Measurements from ENCODE around the gene EXOC6B. TPM values are rescaled to one million over a fixed set of nuclear protein-coding genes. Genes with fewer than 3 reads are reported as not detected.

The EXOC6B gene
- total RNA-seq, 1 donor from 2014 or later: 32.4 TPM

DNA sequence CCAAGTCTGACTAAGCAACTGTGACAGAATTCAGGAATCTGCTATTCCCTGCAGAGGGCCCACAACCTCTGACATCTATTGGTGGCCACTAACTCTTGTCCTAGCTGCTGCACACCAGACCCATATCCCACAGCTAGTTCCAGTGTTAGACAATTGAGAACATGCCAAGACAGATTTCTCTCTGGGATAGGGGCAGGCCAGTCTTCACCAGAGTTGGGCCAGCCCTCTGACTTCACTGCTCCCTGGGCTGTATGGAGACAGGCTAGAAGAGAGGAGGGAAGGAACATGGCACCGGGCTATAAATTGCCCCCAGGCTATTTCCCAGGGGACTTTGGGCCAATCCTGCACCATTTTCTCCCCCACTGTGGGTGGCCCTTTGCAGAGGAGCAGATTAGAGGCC, 645.5 kb downstream of the EXOC6B start:
- no peaks in the 10 kb centered on the region for H3K9me3 ChIP-seq
- intact Hi-C loops (cut with DNase I): no loop called here
- no peak overlapping the region for H3K4me3 ChIP-seq
- TF ChIP-seq, protein P1, sequence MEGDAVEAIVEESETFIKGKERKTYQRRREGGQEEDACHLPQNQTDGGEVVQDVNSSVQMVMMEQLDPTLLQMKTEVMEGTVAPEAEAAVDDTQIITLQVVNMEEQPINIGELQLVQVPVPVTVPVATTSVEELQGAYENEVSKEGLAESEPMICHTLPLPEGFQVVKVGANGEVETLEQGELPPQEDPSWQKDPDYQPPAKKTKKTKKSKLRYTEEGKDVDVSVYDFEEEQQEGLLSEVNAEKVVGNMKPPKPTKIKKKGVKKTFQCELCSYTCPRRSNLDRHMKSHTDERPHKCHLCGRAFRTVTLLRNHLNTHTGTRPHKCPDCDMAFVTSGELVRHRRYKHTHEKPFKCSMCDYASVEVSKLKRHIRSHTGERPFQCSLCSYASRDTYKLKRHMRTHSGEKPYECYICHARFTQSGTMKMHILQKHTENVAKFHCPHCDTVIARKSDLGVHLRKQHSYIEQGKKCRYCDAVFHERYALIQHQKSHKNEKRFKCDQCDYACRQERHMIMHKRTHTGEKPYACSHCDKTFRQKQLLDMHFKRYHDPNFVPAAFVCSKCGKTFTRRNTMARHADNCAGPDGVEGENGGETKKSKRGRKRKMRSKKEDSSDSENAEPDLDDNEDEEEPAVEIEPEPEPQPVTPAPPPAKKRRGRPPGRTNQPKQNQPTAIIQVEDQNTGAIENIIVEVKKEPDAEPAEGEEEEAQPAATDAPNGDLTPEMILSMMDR (IDR thresholded peaks at IDR 0.05): no peak
- H3K27me3 ChIP-seq: no peaks in the 10 kb centered on the region
- H3K27ac ChIP-seq: no peak overlapping the region
- peaks cover 0 to 3% of the 10 kb centered on the region in 2 donors for H3K4me1 ChIP-seq
- peaks cover 3 to 31% of the 10 kb centered on the region in 2 donors for H3K36me3 ChIP-seq
- no peak for DNase-seq (ENCODE audit: low spot score in 2 of 2)

DNA sequence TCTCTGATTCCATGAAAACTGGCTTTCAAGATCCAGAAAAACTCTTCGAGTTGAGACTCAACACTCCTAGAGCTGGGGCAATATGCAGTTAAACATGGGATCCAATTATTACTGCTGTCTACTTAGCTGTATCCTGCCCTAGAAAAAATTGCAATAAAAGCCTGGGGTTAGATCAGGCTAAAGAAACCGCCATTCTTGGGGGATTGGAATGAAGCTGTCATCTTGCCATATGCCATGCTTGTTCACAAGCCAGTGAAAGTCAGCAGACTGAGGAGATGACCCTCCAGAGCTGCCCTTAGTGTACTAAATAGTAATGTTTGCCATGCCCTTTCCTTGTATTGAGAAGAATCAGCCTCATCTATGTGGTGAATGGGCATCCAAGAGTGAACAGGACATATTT, 647.3 kb downstream of the EXOC6B start:
- intact Hi-C loops (cut with DNase I): no loop called here
- Histone ChIP-seq H3K4me1 (no peaks in the 10 kb centered on the region), H3K4me3 (no peak overlapping the region), H3K27ac (no peak overlapping the region), H3K36me3 (peaks cover 3 to 31% of the 10 kb centered on the region in 2 donors), H3K9me3 (no peaks in the 10 kb centered on the region), H3K27me3 (no peaks in the 10 kb centered on the region)
- TF ChIP-seq, protein P1 (IDR thresholded peaks at IDR 0.05): no peak
- no peak for DNase-seq (ENCODE audit: low spot score in 2 of 2)

DNA sequence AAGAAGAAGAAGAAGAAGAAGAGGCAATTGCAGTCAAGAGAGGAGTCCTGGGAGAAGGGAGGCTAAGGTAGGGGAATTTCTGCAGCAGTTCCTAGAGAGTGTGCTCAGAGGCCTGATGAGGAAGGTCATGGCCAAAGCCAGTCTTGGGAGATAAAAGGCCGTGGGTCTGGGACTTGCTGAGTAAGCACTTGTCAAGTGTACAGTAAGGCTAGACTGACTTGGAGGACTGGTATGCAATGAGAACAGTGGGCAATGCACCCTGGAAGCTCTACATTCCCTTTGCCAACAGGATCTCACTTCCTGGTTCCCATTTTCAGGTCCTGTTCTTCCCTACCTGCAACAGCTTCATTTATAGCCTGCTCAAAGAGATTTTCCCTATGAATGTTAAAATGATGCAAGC, 649.6 kb downstream of the EXOC6B start:
- intact Hi-C loops (cut with DNase I): no loop called here
- no peak for DNase-seq (ENCODE audit: low spot score in 2 of 2)
- no peaks in the 10 kb centered on the region for H3K27me3 ChIP-seq

DNA sequence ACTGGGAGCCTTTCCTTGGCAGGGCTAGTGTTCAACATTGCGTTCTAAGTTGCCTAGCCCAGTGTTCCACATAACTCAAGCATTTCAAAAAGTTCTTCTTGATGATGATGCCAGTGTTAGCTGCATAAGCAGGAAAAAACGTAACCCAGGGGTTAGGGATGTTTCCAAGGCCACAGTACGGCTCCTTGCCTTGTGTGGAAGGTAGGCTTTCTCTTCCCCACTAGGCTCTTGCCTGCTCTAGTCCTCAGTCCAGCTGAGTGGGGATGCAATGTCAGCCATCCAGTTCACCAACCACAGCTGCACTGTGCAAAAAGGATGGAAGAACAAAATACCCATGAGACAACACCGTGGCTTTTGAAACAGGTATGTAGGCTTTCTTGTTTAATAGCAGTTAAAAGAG, 650.2 kb downstream of the EXOC6B start:
- no peak for DNase-seq (ENCODE audit: low spot score in 2 of 2)
- TF ChIP-seq, protein P1 (IDR thresholded peaks at IDR 0.05): no peak
- Histone ChIP-seq H3K9me3 (no peaks in the 10 kb centered on the region), H3K36me3 (peaks cover 3 to 31% of the 10 kb centered on the region in 2 donors), H3K4me3 (no peak overlapping the region), H3K27ac (no peak overlapping the region), H3K27me3 (no peaks in the 10 kb centered on the region), H3K4me1 (no peaks in the 10 kb centered on the region)
- intact Hi-C loops (cut with DNase I): no loop called here

More for the DNA sequence above, 649.6 kb downstream of the EXOC6B start:
- Histone ChIP-seq H3K36me3 (peaks cover 3 to 31% of the 10 kb centered on the region in 2 donors), H3K4me3 (no peak overlapping the region), H3K9me3 (no peaks in the 10 kb centered on the region), H3K27ac (no peak overlapping the region), H3K4me1 (no peaks in the 10 kb centered on the region)
- TF ChIP-seq, protein P1 (IDR thresholded peaks at IDR 0.05): no peak

DNA sequence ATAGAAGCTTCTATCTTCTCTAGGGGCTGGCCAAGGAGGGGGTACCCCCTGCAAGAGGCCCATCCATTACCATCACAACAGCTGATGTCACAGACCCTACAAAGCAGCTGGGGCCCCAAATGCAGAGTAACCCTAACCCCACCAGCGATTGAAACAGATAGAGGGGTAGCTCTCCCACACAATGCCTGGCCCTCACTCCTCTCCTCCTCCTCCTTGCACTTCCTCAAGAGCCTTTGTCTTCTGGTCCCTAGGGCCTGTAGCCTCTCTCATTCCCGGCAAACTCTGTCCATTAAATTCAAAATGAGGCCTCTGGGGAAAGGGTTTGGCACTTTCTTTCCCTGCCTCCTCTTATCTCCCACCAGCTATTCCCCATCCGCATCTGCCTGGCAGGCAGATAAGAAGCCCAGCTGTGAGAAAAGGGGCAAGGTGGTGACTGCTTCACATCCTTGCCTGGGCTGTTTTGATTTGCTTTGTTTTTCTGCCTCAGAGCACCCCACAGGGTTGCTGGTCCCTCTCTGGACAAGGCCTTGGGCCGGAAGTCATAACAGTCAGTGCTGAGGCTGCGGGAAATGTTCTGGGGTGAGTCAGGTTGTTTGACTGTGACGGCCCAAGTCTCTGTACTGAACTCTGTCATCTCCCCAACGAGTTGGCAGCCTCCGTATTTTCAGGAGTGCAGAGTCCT, 652.1 kb downstream of the EXOC6B start:
- peaks cover 2 to 24% of the 10 kb centered on the region in 2 donors for H3K36me3 ChIP-seq
- intact Hi-C loops (cut with DNase I): no loop called here
- H3K27ac ChIP-seq: no peak overlapping the region
- H3K27me3 ChIP-seq: no peaks in the 10 kb centered on the region
- no peaks in the 10 kb centered on the region for H3K9me3 ChIP-seq
- H3K4me1 ChIP-seq: no peaks in the 10 kb centered on the region
- no peak for DNase-seq (ENCODE audit: low spot score in 2 of 2)
- H3K4me3 ChIP-seq: no peak overlapping the region
- TF ChIP-seq, protein P1 (IDR thresholded peaks at IDR 0.05): no peak
